Fibroblast of lung (primary cell): ENCODE data around the gene MMRN2.

Experiments
- CTCF ChIP-seq, 2 donors: IDR thresholded peaks in 1 of 2; conservative IDR thresholded peaks in 1 of 2; 1 replicate in 1 of 2; 2 replicates in 1 of 2; pipeline ENCODE4 v1.5.1; 2011 to 2012; ENCODE audit warnings: low read length in 2 of 2, control low read depth in 1 of 2, inconsistent platforms in 1 of 2, low read depth in 1 of 2, mild to moderate bottlenecking in 1 of 2
- EZH2 ChIP-seq: IDR thresholded peaks from 2 replicates; pipeline ENCODE4 v1.5.1; 2012; ENCODE audit warnings: low read length, control low read depth, mild to moderate bottlenecking; ENCODE audit errors: missing control alignments

GRCh38 chr10:86904600-86904999 lies 52.8 kb downstream of the MMRN2 start:
- TF ChIP-seq CTCF (conservative IDR thresholded peaks at IDR 0.05 in 1 of 2, IDR thresholded peaks at IDR 0.05 in 1 of 2; ENCODE audit: low read depth in 1 of 2, low read length in 2 of 2) (no peak), EZH2 (no peak)
